ENCODE data around the gene DCPS.

The DCPS gene

GRCh38 chr11:126392633-126393013, 88.8 kb downstream of the DCPS start:
- DNase-seq, result peak in 2 of 10 donors; percentile 19 to 71
- intact Hi-C loops (cut with DNase I), result loop anchor here (5.0 kb wide), 1 partner anchor 35 kb away; the partner anchor contains the start of gene ST3GAL4

GRCh38 chr11:126393143-126393542, 89.3 kb downstream of the DCPS start:
- peak in 3 of 10 donors; percentile 24 to 74 (median 72) for DNase-seq
- intact Hi-C loops (cut with DNase I), result loop anchor here (5.0 kb wide), 1 partner anchor 36 kb away; the partner anchor contains the start of gene ST3GAL4

- DNase-seq, result peak in 2 of 10 donors; percentile 55 to 69
- intact Hi-C loops (cut with DNase I), result loop anchor here (5.0 kb wide), 1 partner anchor 37 kb away; the partner anchor contains the start of gene ST3GAL4
Observed at GRCh38 chr11:126394036-126394435, 90.2 kb downstream of the DCPS start.

GRCh38 chr11:126394634-126395072, 90.8 kb downstream of the DCPS start:
- peak in 4 of 10 donors; percentile 50 to 72 (median 64) for DNase-seq
- intact Hi-C loops (cut with DNase I), result loop anchor here (5.0 kb wide), 1 partner anchor 37 kb away; the partner anchor contains the start of gene ST3GAL4
